Activated T-cell treated with anti-CD3 and anti-CD28 coated beads, Interleukin-2, amount 50 U/mL, for 4 hours (primary cell): ENCODE measurements around the gene MED27. TPM values are rescaled to one million over a fixed set of nuclear protein-coding genes. Genes with fewer than 3 reads are reported as not detected.

Source experiments
- ATAC-seq, 2 donors: fragments of 200-7000 bp; cut with Tn5 transposase; one replicate each; pipeline ENCODE4 v1.10.0; 2021
- DNase-seq: peaks from one replicate; pipeline ENCODE4 v3.0.0-alpha.2; 2020
- H3K27me3 Mint-ChIP-seq: one replicate; pipeline ENCODE4 v1.8.0; 2021; ENCODE audit warnings: low read depth, mixed read lengths
- H3K36me3 Mint-ChIP-seq: one replicate; pipeline ENCODE4 v1.8.0; 2022; ENCODE audit warnings: mixed read lengths; ENCODE audit not compliant: insufficient read depth
- H3K4me1 Mint-ChIP-seq: one replicate; pipeline ENCODE4 v1.8.0; 2021; ENCODE audit warnings: low read depth, mixed read lengths
- H3K4me3 Mint-ChIP-seq: one replicate; pipeline ENCODE4 v1.8.0; 2021; ENCODE audit warnings: mild to moderate bottlenecking, moderate library complexity, mixed read lengths
- H3K9me3 Mint-ChIP-seq: one replicate; pipeline ENCODE4 v1.8.0; 2021; ENCODE audit warnings: mixed read lengths
- total RNA-seq, 3 donors: library from RNA; stranded (reverse); gene quantifications; one replicate each; pipeline ENCODE4 v1.2.1, GENCODE V29; 2021

The MED27 gene
- total RNA-seq, 3 donors from 2014 or later, result 43.6 to 47.8 (median 46.1) TPM

DNA sequence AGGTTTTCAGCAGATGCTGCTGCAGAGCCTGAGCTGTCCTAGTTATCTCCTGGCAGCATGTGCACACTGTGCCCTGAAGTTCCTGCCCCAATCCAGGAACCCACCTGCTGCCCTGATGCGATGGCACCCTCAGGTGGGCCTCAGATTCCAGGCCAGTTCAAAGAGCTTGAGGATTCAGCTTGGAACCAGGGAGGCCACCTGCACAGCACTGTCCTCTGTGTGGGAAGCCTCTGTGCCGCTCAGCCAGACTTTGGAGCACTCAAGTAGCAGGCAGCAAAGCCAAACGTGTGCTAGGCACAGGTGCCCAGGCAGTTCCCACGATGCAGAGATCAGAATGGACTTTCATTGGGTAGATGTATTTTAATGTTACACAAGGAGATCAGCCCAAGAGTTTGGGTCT is 207.0 kb downstream of the MED27 start:
- Mint-ChIP-seq H3K4me3 (no peak overlapping the region), H3K27me3 (no peaks in the 10 kb centered on the region), H3K4me1 (no peaks in the 10 kb centered on the region), H3K36me3 (peaks cover 2% of the 10 kb centered on the region), H3K9me3 (no peaks in the 10 kb centered on the region)
- DNase-seq (no peak), ATAC-seq (no peak)

DNA sequence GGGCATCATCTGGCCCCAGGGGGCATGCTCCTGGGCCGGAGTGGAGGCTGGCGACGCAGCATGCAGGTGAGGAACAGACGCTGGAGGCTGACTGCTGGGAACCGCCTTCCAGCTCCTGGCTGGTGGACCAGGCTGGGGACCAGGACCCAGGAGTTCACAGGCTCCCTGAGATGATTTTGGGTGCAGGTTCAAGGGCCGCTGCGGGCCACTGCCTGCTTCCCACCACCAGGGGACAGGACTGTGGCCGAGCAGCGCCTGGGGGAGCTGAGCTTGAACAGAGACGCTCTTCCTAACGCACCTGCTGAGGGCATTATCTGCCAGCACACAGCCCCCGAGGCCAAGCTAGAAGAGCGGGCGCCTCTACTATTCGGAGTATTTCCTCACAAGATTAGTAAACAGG is 207.7 kb downstream of the MED27 start:
- Mint-ChIP-seq H3K4me1 (no peaks in the 10 kb centered on the region), H3K27me3 (no peaks in the 10 kb centered on the region), H3K9me3 (no peaks in the 10 kb centered on the region), H3K36me3 (peaks cover 1% of the 10 kb centered on the region), H3K4me3 (no peak overlapping the region)
- DNase-seq, result no peak
- no peak for ATAC-seq

DNA sequence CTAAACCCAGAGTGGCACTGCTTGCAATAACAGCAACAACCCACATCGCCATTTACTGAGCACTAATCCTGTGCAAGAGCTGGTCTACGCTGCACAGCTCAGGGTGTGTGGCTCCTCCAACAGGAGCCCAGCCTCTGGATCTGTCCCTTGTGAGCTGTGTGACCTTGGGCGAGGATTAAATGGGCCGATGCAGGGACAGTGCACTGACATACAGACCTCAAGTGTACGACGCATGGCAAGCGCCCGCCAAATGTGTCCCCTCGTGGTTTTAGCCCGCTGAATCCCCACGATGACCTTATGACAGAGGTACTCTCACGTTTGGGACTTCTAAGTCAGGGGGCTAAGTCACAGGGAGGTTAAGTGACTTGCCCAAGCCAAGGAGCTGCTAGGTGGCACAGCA is 209.5 kb downstream of the MED27 start:
- Mint-ChIP-seq H3K4me3 (no peak overlapping the region), H3K36me3 (peaks cover 2% of the 10 kb centered on the region), H3K4me1 (no peaks in the 10 kb centered on the region), H3K27me3 (no peaks in the 10 kb centered on the region), H3K9me3 (no peaks in the 10 kb centered on the region)
- ATAC-seq (no peak), DNase-seq (no peak)

DNA sequence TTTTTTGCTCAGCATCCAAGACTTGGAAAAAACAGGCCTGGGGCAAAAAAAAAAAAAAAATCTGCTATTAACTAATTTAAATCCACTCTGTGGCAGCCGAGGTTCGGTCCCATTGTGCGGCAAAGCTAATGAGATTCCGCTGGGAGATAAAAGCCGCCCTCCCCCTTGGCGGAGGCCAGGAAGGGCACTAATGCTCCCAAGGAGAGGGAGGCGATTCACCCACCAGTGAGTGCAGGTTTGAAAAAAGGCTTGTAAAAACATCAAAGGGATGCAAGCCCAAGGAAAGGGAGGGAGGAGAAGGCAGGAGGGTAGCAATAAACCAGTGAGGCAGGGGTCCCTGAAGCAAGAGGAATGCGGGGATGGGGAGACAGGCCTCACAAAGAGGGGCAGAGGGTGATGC is 210.3 kb downstream of the MED27 start:
- no peaks in the 10 kb centered on the region for H3K9me3 Mint-ChIP-seq
- no peak overlapping the region for H3K4me3 Mint-ChIP-seq
- no peak for ATAC-seq
- H3K4me1 Mint-ChIP-seq, result no peaks in the 10 kb centered on the region
- peaks cover 2% of the 10 kb centered on the region for H3K36me3 Mint-ChIP-seq
- H3K27me3 Mint-ChIP-seq, result no peaks in the 10 kb centered on the region
- DNase-seq, result no peak

DNA sequence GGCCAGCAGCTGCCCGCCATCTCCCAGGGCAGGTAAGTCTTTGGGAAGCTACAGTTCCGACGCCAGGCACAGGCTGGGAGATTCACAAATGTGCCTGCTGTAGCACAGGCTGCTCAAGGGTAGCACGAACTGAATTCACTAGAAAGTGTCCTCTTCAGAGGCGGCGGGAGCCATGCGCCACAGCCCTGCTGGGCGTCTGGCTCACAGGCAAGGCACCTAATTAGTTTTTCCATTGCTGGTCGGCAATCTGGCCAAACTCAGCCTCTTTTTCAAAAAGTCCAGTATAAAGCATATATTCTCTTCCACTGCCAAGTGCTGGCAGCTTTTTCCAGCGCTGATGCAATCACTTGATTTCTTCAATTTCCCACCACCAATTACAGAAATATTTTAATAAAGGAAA is 210.9 kb downstream of the MED27 start:
- ATAC-seq, result no peak
- peaks cover 2% of the 10 kb centered on the region for H3K36me3 Mint-ChIP-seq
- H3K4me1 Mint-ChIP-seq, result no peaks in the 10 kb centered on the region
- H3K9me3 Mint-ChIP-seq, result no peaks in the 10 kb centered on the region
- no peak overlapping the region for H3K4me3 Mint-ChIP-seq
- DNase-seq, result no peak
- no peaks in the 10 kb centered on the region for H3K27me3 Mint-ChIP-seq

DNA sequence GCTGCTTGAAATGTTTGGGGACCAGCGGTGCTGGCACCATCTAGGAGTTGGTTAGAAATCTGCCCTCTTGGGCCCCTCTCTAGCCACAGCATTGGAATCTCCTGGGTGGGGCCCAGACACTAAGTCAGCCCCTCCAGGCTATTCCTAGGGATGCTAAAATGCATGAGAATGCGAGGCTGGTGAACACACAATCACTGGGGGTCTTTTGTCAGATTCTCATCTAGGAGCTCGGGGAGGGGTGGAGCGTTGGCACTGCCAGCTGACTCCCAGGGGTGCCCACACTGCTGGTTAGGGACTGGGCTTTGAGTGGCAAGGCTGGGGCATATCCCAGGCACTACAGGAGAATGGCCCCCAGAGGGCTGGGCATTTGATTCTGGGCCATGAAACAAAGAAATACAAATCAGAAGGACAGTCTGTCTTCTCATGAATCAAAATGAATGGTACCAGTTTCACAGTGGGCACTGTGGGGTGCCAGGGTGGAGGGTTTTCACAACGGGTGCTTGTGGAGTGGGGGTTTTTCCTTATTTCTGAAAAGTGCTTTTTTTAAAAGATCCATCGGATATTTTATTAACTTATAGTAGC is 212.0 kb downstream of the MED27 start:
- no peaks in the 10 kb centered on the region for H3K27me3 Mint-ChIP-seq
- DNase-seq, result no peak
- no peak overlapping the region for H3K4me3 Mint-ChIP-seq
- H3K36me3 Mint-ChIP-seq, result peaks cover 2% of the 10 kb centered on the region
- H3K4me1 Mint-ChIP-seq, result no peaks in the 10 kb centered on the region
- ATAC-seq, result no peak
- no peaks in the 10 kb centered on the region for H3K9me3 Mint-ChIP-seq

DNA sequence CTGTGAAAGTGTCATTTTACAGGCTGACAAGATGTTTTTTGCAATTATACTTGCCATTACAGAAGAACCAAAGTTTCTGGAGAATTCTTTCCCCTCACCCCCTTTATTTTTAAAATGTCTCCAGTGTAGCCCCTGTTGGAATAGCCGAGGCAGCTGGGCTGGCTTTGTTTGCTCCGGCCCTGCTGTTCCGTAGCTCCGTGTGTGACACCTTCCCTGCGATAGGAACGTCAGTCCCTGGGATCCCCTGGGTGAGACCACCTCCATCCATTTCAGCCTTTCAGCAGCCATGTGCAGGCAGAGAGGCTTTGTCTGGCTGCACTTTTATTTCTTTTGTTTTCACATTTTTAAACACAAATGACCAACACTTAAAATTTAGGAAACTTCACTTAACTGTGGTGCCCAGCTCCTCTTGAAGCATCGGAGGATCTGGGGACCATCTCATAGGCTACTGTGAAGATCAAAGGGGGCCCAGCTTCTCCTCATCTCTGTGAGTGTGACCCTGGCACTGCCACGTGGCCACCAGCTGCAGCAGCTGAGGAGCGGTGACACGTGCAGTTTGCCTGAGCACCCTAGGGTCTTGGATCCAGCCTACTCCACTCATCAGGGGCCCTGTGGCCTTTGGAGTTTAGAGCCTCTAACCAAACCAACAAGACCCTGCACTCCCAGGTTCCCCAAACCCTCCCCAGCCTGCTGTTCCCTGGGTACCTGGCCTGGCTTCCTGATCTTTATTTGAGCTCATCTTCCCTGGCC is 214.0 kb downstream of the MED27 start:
- Mint-ChIP-seq H3K4me1 (no peaks in the 10 kb centered on the region), H3K4me3 (no peak overlapping the region), H3K36me3 (peaks cover 9% of the 10 kb centered on the region), H3K9me3 (no peaks in the 10 kb centered on the region), H3K27me3 (no peaks in the 10 kb centered on the region)
- ATAC-seq (no peak), DNase-seq (no peak)

DNA sequence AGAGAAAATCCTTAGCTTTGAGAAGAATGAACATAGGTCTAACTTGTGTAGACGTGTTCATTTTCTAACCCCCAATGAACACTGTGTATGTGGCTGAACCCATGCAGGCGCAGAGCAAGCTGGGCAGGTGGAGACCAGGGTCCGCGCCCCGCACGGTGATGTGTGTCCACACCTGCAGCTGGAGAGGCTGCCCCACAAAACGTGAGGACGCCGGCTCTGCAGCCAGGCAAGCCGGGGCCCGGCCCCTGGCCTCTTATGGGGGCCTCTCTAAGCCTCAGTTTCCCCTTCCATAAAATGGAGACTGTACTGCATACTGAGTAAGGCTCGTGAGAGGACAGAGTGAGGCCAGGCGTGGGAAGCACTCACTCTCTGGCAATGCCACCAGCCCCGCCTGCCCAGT is 215.1 kb downstream of the MED27 start:
- Mint-ChIP-seq H3K27me3 (no peaks in the 10 kb centered on the region), H3K4me1 (no peaks in the 10 kb centered on the region), H3K4me3 (no peak overlapping the region)

DNA sequence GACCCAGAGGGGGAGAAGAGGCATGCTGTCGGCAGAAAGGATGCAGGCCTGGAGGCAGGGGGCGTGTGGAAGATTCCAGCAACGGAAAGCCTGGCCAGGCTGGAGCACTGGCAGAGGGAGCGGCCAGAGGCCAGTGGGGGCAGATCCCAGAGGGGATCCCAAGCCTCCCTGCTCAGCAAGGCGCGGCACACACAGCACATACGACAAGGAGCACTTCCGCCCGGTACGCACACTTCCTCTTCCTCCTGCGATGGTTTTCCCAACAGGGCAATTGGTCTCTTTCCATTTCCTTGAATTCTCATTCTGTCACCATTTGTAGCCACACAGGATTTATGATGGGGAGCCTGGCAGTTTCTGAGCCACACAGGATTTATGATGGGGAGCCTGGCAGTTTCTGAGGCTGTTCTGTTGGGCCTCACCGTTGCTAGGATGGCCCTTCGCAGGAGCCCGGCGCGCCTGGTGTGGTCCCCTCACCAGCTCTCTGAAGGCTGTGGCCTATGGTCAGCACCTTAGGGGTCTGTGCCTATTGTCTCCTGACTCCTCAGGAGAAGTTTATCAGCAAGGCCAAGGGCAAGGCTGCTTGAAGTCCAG is 216.3 kb downstream of the MED27 start:
- ATAC-seq (no peak), DNase-seq (no peak)
- Mint-ChIP-seq H3K4me1 (no peaks in the 10 kb centered on the region), H3K36me3 (peaks cover 12% of the 10 kb centered on the region), H3K27me3 (no peaks in the 10 kb centered on the region), H3K4me3 (no peak overlapping the region), H3K9me3 (no peaks in the 10 kb centered on the region)

More for the DNA sequence above, 215.1 kb downstream of the MED27 start:
- DNase-seq (no peak), ATAC-seq (no peak)
- no peaks in the 10 kb centered on the region for H3K9me3 Mint-ChIP-seq
- peaks cover 12% of the 10 kb centered on the region for H3K36me3 Mint-ChIP-seq

DNA sequence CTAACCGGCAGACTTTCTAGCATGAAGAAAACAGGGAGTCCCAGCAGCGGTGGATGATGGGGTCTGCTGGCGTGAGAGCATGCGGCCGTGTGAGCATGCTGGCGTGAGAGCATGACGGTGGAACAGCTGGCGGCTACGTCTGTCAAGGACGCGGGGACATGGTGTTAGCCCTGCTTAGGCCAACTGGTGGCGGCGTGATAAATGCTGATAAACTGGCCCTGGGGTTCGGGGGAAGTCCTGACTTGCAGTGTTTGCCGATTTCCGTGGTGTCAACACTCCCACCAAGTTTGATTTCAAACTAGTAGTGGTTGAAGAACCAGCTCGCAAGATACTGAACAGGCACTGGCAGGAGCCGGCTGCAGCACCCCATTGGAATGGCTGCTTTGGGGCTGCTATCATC is 217.4 kb downstream of the MED27 start:
- no peak overlapping the region for H3K4me3 Mint-ChIP-seq
- no peaks in the 10 kb centered on the region for H3K27me3 Mint-ChIP-seq
- DNase-seq, result no peak
- peaks cover 12% of the 10 kb centered on the region for H3K36me3 Mint-ChIP-seq
- no peak for ATAC-seq
- no peaks in the 10 kb centered on the region for H3K4me1 Mint-ChIP-seq
- no peaks in the 10 kb centered on the region for H3K9me3 Mint-ChIP-seq

DNA sequence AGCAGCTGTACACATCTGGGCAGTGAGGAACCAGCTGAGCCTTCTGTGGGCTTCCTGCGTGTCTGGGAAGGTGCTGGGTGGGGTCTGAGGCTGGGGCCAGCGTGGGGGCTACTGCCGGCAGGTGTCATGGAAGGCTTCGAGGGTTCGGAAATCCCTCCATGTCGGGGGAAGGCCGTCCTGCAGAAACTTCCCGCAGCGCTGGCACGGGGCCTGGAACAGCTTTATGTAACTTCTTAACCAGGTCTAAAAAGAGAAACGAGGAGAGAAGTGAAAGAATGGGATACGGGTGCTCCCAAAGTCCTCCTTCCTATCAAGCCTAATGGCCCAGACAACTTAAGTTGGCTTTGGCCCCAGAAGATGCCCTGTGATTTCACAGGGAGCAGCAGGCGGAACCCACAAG is 219.2 kb downstream of the MED27 start:
- no peak for ATAC-seq
- DNase-seq, result no peak
- H3K36me3 Mint-ChIP-seq, result peaks cover 10% of the 10 kb centered on the region
- H3K4me1 Mint-ChIP-seq, result no peaks in the 10 kb centered on the region
- no peaks in the 10 kb centered on the region for H3K9me3 Mint-ChIP-seq
- no peak overlapping the region for H3K4me3 Mint-ChIP-seq
- no peaks in the 10 kb centered on the region for H3K27me3 Mint-ChIP-seq

DNA sequence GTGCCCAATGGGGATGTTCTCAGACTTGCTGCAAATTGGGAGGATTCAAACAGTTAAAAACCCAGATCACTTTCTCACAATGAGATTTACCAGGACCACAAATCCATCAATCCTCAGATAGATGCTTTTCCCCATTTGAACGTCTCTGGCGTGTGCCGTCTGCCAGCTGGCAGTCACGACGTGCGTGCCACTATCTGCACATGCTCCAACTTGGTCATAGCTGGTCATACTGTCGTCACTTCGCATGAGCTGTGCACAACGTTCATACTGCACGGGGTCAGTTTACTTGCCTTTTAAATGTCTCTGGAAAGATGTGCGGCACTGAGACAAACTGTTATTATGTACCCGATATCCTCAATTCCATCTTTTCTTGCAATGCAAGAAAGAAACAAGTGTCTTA is 221.5 kb downstream of the MED27 start:
- ATAC-seq (no peak), DNase-seq (no peak)
- H3K4me1 Mint-ChIP-seq, result no peaks in the 10 kb centered on the region
- H3K4me3 Mint-ChIP-seq, result no peak overlapping the region
- peaks cover 10% of the 10 kb centered on the region for H3K36me3 Mint-ChIP-seq
- no peaks in the 10 kb centered on the region for H3K27me3 Mint-ChIP-seq
- H3K9me3 Mint-ChIP-seq, result no peaks in the 10 kb centered on the region

DNA sequence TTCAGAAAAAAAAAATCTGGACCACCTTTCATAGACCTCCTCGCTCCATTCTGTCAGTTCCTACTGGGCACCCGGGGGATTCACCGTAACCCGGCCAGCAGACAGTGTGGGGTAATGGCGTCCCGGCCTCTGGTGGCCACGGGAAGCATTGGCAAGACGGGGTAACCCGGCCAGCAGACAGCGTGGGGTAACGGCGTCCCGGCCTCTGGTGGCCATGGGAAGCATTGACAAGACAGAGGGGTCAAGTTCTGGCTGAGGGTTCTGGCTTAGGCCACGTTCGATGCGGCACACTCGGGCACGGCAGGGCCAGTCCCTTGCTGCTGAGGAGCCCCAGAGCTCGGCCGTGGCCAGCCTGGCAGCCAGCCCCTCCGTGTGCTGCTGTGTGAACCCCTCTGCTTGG is 223.6 kb downstream of the MED27 start:
- Mint-ChIP-seq H3K27me3 (no peaks in the 10 kb centered on the region), H3K36me3 (peaks cover 8% of the 10 kb centered on the region), H3K9me3 (no peaks in the 10 kb centered on the region), H3K4me1 (no peaks in the 10 kb centered on the region), H3K4me3 (no peak overlapping the region)
- ATAC-seq, result no peak
- no peak for DNase-seq

DNA sequence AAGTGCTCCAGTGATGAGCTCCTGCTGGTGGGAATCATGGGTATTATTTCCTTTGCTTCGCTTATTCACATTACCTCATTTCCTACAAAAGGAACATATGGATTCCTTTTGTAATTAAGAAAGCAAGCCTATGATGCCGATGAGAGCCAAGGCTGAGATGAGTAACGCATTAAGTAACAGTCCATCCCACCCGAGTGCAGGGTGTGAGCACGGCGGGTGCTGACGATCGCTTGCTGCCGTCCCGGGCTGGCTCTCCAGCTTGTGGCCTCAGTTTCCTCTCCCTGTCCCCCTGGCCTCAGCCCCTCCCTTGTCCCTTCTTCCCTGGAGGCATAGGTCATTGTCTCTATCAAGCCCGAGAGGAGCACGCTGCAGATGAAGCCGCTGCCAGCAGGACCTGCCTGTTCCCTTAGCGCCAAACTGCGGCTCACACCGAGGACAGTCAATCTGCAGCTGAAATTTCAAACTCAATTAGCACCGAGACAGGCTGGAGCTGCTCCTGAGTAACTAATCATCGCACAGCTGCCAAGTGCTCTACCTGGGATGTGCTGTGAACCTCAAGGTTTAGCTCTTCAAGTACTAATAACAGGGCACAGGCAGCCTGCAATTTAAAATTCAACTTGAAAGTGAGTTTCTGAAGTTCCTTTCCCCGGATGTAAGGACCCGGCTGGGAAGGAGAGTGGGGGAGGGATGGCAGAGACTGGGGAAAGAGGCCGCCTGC is 224.6 kb downstream of the MED27 start:
- no peak for DNase-seq
- peaks cover 5% of the 10 kb centered on the region for H3K36me3 Mint-ChIP-seq
- H3K4me3 Mint-ChIP-seq, result no peak overlapping the region
- H3K27me3 Mint-ChIP-seq, result no peaks in the 10 kb centered on the region
- H3K4me1 Mint-ChIP-seq, result no peaks in the 10 kb centered on the region
- ATAC-seq, result no peak
- H3K9me3 Mint-ChIP-seq, result no peaks in the 10 kb centered on the region

DNA sequence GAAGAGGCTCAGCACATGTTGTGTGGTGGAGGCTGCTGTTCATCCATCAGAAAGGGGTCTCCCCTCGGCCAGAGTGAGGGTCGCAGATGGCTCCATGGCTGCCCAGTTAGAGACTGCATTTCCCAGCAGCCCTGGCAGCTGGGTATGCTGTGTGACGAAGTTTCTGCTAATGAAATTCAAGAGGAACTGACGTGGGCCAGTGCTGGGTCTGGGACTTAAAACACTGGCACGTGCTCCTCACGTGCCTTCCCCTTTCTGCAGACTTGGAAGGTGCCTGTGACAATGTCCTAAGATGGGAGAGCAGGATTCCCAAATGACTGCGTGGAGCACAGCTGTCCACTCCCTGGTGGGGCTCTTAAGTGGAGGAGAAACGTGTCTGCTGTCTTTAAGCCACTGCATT is 225.3 kb downstream of the MED27 start:
- no peaks in the 10 kb centered on the region for H3K27me3 Mint-ChIP-seq
- ATAC-seq, result no peak
- peaks cover 3% of the 10 kb centered on the region for H3K36me3 Mint-ChIP-seq
- no peaks in the 10 kb centered on the region for H3K4me1 Mint-ChIP-seq
- H3K4me3 Mint-ChIP-seq, result no peak overlapping the region
- DNase-seq, result no peak
- H3K9me3 Mint-ChIP-seq, result no peaks in the 10 kb centered on the region
